Tibial nerve (tissue), 4 donors: ENCODE results near the gene CAPG. TPM values are rescaled to one million over a fixed set of nuclear protein-coding genes. Genes with fewer than 3 reads are reported as not detected.

Experiments used
- DNase-seq, 2 donors: peaks; one replicate each; pipeline ENCODE4 v3.0.0-alpha.2; 2019; ENCODE audit warnings: low spot score in 2 of 2
- H3K27ac ChIP-seq, 4 donors: fragments of 200-600 bp; sonication (generic) in 3 of 4; one replicate each; pipeline ENCODE4 v1.5.1; 2017 to 2019; ENCODE audit warnings: mild to moderate bottlenecking in 1 of 4
- H3K27me3 ChIP-seq, 2 donors: fragments of 200-600 bp; sonication (generic) in 1 of 2; one replicate each; pipeline versions ENCODE4 v1.5.1 to v1.6.0; 2017 to 2019
- H3K36me3 ChIP-seq, 3 donors: fragments of 200-600 bp; sonication (generic); one replicate each; pipeline ENCODE4 v1.5.1; 2018 to 2019
- H3K4me1 ChIP-seq, 4 donors: fragments of 200-600 bp; sonication (generic) in 3 of 4; one replicate each; pipeline ENCODE4 v1.5.1; 2017 to 2019
- H3K4me3 ChIP-seq, 4 donors: fragments of 200-600 bp; sonication (generic) in 3 of 4; one replicate each; pipeline ENCODE4 v1.5.1; 2017 to 2019; ENCODE audit warnings: mild to moderate bottlenecking in 1 of 4, moderate library complexity in 1 of 4
- H3K9me3 ChIP-seq, 4 donors: fragments of 200-600 bp; sonication (generic) in 3 of 4; one replicate each; pipeline ENCODE4 v1.5.1; 2017 to 2019
- CTCF ChIP-seq, 5 experiments: fragments of 200-600 bp in 3 of 5; fragments of 450-650 bp in 2 of 5; sonication (generic) in 3 of 5; IDR thresholded peaks; one replicate each; pipeline ENCODE4 v1.5.1; 2016 to 2019; ENCODE audit warnings: antibody characterized with exemption in 5 of 5, mild to moderate bottlenecking in 3 of 5, moderate library complexity in 2 of 5
- EP300 ChIP-seq, 2 donors: sonication (generic); formaldehyde crosslinking; IDR thresholded peaks; one replicate each; pipeline ENCODE4 v1.6.1; 2017; ENCODE audit warnings: antibody characterized with exemption in 2 of 2, mild to moderate bottlenecking in 1 of 2
- POLR2A ChIP-seq, 2 donors: fragments of 450-650 bp; IDR thresholded peaks; one replicate each; pipeline ENCODE4 v1.6.1; 2017; ENCODE audit warnings: antibody characterized with exemption in 2 of 2, mild to moderate bottlenecking in 2 of 2, moderate library complexity in 2 of 2
- WGBS, 2 donors: methylation state at CpG; one replicate each; pipeline ENCODE4 v1.1.5; 2018; 5-methylcytosine and 5-hydroxymethylcytosine counted together
- total RNA-seq, 4 donors: library from RNA; depleted of rRNA; stranded (reverse); fragments of >200 nt; gene quantifications; one replicate each; pipeline ENCODE4 v1.1.0, GENCODE V29; 2016

Gene CAPG
- total RNA-seq, 4 donors from 2014 or later, result 58.8 to 67.8 (median 67.7) TPM

DNA sequence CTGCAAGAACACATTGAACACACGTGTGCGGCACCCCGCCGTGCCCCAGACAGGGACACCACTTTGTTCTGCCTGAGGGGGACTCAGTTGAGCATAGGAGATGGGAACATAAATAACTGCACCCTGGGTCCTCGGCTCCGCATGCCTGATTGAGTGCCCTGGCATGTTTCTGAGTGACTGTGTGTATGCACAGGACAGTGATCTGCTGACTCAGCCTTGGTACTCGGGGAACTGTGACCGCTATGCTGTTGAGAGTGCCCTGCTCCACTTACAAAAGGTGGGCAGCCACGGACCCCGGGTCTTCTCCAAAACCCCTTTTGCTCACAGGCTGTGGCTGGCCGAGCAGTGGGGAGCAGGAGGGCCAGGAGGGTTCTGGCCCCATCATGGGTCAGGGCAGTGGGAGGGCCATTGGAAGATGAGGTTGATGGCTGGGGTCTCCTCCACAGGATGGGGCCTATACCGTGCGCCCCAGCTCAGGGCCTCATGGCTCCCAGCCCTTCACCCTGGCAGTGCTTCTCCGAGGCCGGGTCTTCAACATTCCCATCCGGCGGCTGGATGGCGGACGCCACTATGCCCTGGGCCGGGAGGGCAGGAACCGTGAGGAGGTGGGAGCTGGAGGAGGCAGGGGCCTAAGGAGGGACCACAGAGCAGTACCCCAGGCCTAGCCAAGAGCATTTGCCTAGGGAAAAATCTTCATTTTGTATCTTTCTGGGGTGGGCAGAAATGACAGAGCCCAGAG, 25.2 kb upstream of the CAPG start:
- H3K9me3 ChIP-seq, result no peaks in the 10 kb centered on the region
- peaks cover 4 to 83% (median 55%) of the 10 kb centered on the region in 4 donors for H3K4me1 ChIP-seq
- 67 to 70% methylated on average over 14 to 16 of the region's 21 CpGs for WGBS, 2 donors
- H3K27ac ChIP-seq, result peak overlapping the region; percentile 87 to 100 (median 98)
- no peak overlapping the region for H3K4me3 ChIP-seq
- no peaks in the 10 kb centered on the region for H3K36me3 ChIP-seq
- DNase-seq, result no peak
- H3K27me3 ChIP-seq, result no peaks in the 10 kb centered on the region
- TF ChIP-seq EP300 (IDR thresholded peaks at IDR 0.05), result no peak

DNA sequence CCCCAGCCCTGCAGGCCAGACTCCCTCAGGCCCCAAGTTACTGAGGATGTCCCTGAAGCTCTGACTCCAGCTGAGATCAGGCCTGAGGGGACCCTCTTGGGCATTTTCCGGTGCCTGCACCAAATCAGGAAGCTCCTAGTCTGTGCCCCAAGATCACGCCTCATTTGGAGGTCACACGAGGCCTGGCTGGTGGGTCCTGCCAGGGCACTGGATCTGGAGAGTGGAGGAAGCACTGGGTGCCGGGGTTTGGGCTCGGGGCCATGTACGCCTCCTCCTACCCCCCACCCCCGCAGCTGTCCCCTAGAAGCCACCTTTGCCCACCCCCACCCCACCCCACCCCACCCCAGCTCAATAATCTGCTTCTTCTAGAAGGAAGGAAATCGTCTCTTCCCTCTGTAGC, 24.5 kb upstream of the CAPG start:
- Histone ChIP-seq H3K27me3 (no peaks in the 10 kb centered on the region), H3K4me3 (no peak overlapping the region), H3K9me3 (no peaks in the 10 kb centered on the region), H3K36me3 (no peaks in the 10 kb centered on the region), H3K4me1 (peaks cover 4 to 89% (median 55%) of the 10 kb centered on the region in 4 donors), H3K27ac (peak overlapping the region; percentile 83 to 99 (median 92))
- TF ChIP-seq CTCF (IDR thresholded peaks at IDR 0.05) (no peak), POLR2A (IDR thresholded peaks at IDR 0.05) (no peak), EP300 (IDR thresholded peaks at IDR 0.05) (no peak)
- no peak for DNase-seq
- 72 to 75% methylated on average over 7 to 8 of the region's 8 CpGs for WGBS, 2 donors

DNA sequence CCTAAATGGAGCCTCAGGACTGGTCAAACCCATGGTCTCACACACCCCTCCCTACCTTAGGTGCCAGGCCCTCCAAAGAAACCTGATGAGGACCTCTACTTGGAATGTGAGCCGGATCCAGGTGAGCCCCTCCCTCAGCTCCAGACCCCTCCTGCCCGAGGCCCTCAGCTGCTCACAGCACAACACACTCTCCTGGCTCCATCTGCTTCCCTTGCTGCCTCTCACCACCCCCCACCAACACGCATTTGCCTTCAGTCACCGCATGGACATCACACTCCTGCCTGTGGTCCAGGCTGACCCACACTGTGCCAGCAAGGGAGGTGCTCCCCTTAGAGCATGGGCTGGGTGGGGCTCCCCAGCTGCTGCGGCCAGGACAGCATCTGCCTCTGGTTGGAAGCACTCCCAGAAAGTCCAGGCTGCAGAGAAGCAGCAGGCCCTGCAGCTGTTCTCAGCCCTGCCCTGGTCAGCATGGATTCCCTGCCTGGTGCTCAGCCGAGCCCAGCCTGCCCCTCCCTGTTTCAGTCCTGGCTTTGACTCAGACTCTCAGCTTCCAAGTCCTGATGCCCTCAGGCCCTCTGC, 23.4 kb upstream of the CAPG start:
- peak overlapping the region; percentile 83 to 99 (median 92) for H3K27ac ChIP-seq
- WGBS, 2 donors, result 38 to 57% methylated on average over 5 to 6 of the region's 6 CpGs
- no peaks in the 10 kb centered on the region for H3K27me3 ChIP-seq
- H3K36me3 ChIP-seq, result no peaks in the 10 kb centered on the region
- peak in 1 of 2 donors; percentile 34 for TF ChIP-seq POLR2A (IDR thresholded peaks at IDR 0.05)
- TF ChIP-seq CTCF (IDR thresholded peaks at IDR 0.05), result no peak
- TF ChIP-seq EP300 (IDR thresholded peaks at IDR 0.05), result peak in 1 of 2 donors; percentile 87
- H3K4me1 ChIP-seq, result peaks cover 4 to 82% (median 48%) of the 10 kb centered on the region in 4 donors
- peak; percentile 81 to 82 for DNase-seq
- no peaks in the 10 kb centered on the region for H3K9me3 ChIP-seq
- no peak overlapping the region for H3K4me3 ChIP-seq

GRCh38 chr2:85431570-85432205, 21.5 kb upstream of the CAPG start:
- DNase-seq, result no peak
- no peak overlapping the region for H3K4me3 ChIP-seq
- peaks cover 0 to 65% (median 34%) of the 10 kb centered on the region in 4 donors for H3K4me1 ChIP-seq
- H3K27ac ChIP-seq, result peak overlapping the region; percentile 59 to 85 (median 74)
- no peaks in the 10 kb centered on the region for H3K9me3 ChIP-seq
- WGBS, 2 donors, result 83 to 85% methylated on average over 10 of the region's 10 CpGs
- no peaks in the 10 kb centered on the region for H3K36me3 ChIP-seq
- H3K27me3 ChIP-seq, result no peaks in the 10 kb centered on the region
- TF ChIP-seq EP300 (IDR thresholded peaks at IDR 0.05) (no peak), POLR2A (IDR thresholded peaks at IDR 0.05) (no peak), CTCF (IDR thresholded peaks at IDR 0.05) (no peak)

DNA sequence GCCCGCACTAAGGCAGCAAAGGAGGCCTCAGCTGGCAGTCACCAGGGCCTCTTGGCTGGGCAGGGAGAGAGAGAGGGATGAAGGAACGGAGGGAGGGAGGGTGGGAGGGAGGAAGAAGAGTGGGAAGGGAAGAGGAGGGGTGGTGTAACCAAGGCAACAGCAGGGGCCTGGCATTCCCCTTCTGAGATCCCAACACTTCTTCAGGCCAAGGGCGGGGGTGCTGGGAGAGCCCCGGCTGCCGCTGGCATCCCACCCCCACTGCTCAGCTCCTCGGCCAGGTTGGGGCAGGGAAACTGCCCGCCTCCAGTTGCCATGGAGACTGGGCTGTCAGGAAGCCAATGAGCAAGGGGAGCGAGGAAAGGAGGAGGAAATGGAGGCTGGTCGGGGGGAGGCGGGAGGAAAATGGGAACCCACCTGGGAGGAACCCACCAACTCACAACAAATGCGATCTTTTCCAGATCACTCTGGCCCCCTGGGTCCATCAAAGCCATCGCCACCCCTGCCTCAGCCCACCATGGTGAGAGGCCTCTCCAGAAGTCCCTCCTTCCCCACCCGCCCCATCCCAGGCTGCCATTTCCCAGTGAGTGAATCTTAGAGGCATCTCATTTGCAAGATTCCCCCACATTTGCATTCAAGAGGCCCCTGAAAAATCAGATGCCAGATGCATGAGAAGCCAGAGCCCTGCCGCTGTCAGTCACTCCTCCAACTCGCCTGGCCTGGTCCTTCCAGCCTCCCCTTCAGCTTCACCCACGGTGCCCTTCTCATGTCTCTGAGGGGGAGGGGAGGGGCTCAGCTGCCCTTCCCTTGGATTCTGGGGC, 20.8 kb upstream of the CAPG start:
- Histone ChIP-seq H3K36me3 (no peaks in the 10 kb centered on the region), H3K27me3 (no peaks in the 10 kb centered on the region), H3K27ac (peak overlapping the region; percentile 59 to 85 (median 74)), H3K9me3 (no peaks in the 10 kb centered on the region), H3K4me3 (no peak overlapping the region), H3K4me1 (peaks cover 0 to 58% (median 26%) of the 10 kb centered on the region in 4 donors)
- DNase-seq, result no peak
- TF ChIP-seq CTCF (IDR thresholded peaks at IDR 0.05), result no peak
- peak in 1 of 2 donors; percentile 40 for TF ChIP-seq EP300 (IDR thresholded peaks at IDR 0.05)
- 38 to 49% methylated on average over 16 of the region's 16 CpGs for WGBS, 2 donors
